ENCODE results near the gene MCTP1.

DNA sequence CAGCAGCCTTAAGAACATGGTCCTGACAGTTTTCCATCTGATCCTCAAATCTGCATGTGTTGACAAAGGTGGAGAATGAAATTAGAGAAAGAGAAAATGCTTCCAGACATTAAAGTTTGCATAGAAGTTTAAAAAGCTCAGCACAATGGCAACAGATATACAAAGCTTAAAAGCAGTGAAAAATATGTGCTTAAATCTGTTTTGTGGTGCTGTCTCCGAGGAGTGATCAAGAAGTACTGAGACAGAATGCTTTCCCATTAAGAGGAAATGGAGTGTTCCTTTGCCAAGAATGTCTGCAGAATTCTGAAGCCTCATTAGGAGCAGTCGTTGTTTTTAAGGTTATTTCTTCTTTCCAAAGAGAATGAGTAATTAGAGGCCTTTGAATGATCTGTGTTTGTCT lies 131.4 kb downstream of the MCTP1 start:
- TF ChIP-seq, protein P1, sequence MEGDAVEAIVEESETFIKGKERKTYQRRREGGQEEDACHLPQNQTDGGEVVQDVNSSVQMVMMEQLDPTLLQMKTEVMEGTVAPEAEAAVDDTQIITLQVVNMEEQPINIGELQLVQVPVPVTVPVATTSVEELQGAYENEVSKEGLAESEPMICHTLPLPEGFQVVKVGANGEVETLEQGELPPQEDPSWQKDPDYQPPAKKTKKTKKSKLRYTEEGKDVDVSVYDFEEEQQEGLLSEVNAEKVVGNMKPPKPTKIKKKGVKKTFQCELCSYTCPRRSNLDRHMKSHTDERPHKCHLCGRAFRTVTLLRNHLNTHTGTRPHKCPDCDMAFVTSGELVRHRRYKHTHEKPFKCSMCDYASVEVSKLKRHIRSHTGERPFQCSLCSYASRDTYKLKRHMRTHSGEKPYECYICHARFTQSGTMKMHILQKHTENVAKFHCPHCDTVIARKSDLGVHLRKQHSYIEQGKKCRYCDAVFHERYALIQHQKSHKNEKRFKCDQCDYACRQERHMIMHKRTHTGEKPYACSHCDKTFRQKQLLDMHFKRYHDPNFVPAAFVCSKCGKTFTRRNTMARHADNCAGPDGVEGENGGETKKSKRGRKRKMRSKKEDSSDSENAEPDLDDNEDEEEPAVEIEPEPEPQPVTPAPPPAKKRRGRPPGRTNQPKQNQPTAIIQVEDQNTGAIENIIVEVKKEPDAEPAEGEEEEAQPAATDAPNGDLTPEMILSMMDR (conservative IDR thresholded peaks at IDR 0.05; ENCODE audit: low read depth, low read length), result no peak
- no peak for TF ChIP-seq EZH2 (IDR thresholded peaks at IDR 0.05; ENCODE audit: low read length, unreplicated experiment)
